Activated naive CD4-positive, alpha-beta T cell treated with anti-CD3 and anti-CD28 coated beads, Interleukin-2, amount 50 U/mL, for 24 hours (primary cell): Measurements from ENCODE around the gene LMTK3.

Experiments
- H3K27ac Mint-ChIP-seq: one replicate; pipeline ENCODE4 v1.8.0; 2021; ENCODE audit warnings: mild to moderate bottlenecking, mixed read lengths
- H3K27me3 Mint-ChIP-seq: one replicate; pipeline ENCODE4 v1.8.0; 2021; ENCODE audit warnings: mixed read lengths
- H3K36me3 Mint-ChIP-seq: one replicate; pipeline ENCODE4 v1.8.0; 2021; ENCODE audit warnings: mixed read lengths
- H3K4me1 Mint-ChIP-seq: one replicate; pipeline ENCODE4 v1.8.0; 2021; ENCODE audit warnings: mixed read lengths
- H3K4me3 Mint-ChIP-seq: one replicate; pipeline ENCODE4 v1.8.0; 2021; ENCODE audit warnings: mild to moderate bottlenecking, mixed read lengths
- H3K9me3 Mint-ChIP-seq: one replicate; pipeline ENCODE4 v1.8.0; 2021; ENCODE audit warnings: mixed read lengths

LMTK3 gene

GRCh38 chr19:48475369-48476068, 36.1 kb downstream of the LMTK3 start:
- Mint-ChIP-seq H3K9me3 (no peaks in the 10 kb centered on the region), H3K27ac (peak overlapping the region; percentile 64), H3K27me3 (no peaks in the 10 kb centered on the region), H3K4me3 (peak overlapping the region; percentile 8), H3K36me3 (peaks cover 3% of the 10 kb centered on the region), H3K4me1 (peaks cover 18% of the 10 kb centered on the region)

DNA sequence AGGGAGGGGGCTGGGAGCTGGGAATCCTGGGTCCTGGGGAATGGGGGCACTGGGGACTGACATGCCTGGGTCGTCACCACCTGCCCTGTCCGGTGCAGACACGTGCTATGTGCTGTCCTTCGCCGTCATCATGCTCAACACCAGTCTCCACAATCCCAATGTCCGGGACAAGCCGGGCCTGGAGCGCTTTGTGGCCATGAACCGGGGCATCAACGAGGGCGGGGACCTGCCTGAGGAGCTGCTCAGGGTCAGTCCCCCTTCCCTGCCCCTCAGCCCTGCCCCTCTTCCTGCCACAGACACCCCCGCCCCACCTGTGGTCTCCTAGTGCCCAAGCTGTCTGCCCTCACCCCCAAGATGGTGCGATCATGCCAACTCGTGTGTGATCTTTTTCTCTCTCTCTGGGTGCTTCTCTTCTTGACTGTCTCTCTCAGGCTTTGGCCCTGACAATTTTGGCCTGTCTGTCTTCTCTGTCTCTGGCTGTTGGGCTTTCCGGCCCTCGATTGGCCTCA, 37.5 kb downstream of the LMTK3 start:
- Mint-ChIP-seq H3K27me3 (no peaks in the 10 kb centered on the region), H3K4me3 (no peak overlapping the region), H3K4me1 (peaks cover 17% of the 10 kb centered on the region), H3K9me3 (no peaks in the 10 kb centered on the region), H3K36me3 (peaks cover 3% of the 10 kb centered on the region), H3K27ac (no peak overlapping the region)

GRCh38 chr19:48473161-48473966, 38.3 kb downstream of the LMTK3 start:
- peaks cover 25% of the 10 kb centered on the region for H3K4me1 Mint-ChIP-seq
- H3K36me3 Mint-ChIP-seq: peaks cover 3% of the 10 kb centered on the region
- H3K27me3 Mint-ChIP-seq: no peaks in the 10 kb centered on the region
- H3K4me3 Mint-ChIP-seq: no peak overlapping the region
- peak overlapping the region; percentile 23 for H3K27ac Mint-ChIP-seq
- no peaks in the 10 kb centered on the region for H3K9me3 Mint-ChIP-seq

- peaks cover 31% of the 10 kb centered on the region for H3K4me1 Mint-ChIP-seq
- H3K36me3 Mint-ChIP-seq: peaks cover 3% of the 10 kb centered on the region
- H3K27ac Mint-ChIP-seq: no peak overlapping the region
- H3K4me3 Mint-ChIP-seq: no peak overlapping the region
- H3K9me3 Mint-ChIP-seq: no peaks in the 10 kb centered on the region
- H3K27me3 Mint-ChIP-seq: no peaks in the 10 kb centered on the region
Measured at GRCh38 chr19:48471836-48472235, 39.8 kb downstream of the LMTK3 start.

GRCh38 chr19:48470856-48471255, 40.8 kb downstream of the LMTK3 start:
- H3K4me1 Mint-ChIP-seq: peaks cover 31% of the 10 kb centered on the region
- H3K27ac Mint-ChIP-seq: no peak overlapping the region
- H3K36me3 Mint-ChIP-seq: peaks cover 3% of the 10 kb centered on the region
- H3K27me3 Mint-ChIP-seq: no peaks in the 10 kb centered on the region
- H3K9me3 Mint-ChIP-seq: no peaks in the 10 kb centered on the region
- H3K4me3 Mint-ChIP-seq: peak overlapping the region; percentile 27

- Mint-ChIP-seq H3K36me3 (peaks cover 2% of the 10 kb centered on the region), H3K4me1 (peaks cover 31% of the 10 kb centered on the region), H3K9me3 (no peaks in the 10 kb centered on the region), H3K4me3 (peak overlapping the region; percentile 97), H3K27ac (peak overlapping the region; percentile 59), H3K27me3 (no peaks in the 10 kb centered on the region)
Measured at GRCh38 chr19:48469934-48470680, 41.5 kb downstream of the LMTK3 start.

GRCh38 chr19:48469289-48469881, 42.2 kb downstream of the LMTK3 start, which contains the start of gene CYTH2:
CYTH2 (plus strand) TSS chr19:48469369; CDS start chr19:48469508, 139 bp downstream.
- Mint-ChIP-seq H3K36me3 (peaks cover 2% of the 10 kb centered on the region), H3K27me3 (no peaks in the 10 kb centered on the region), H3K9me3 (no peaks in the 10 kb centered on the region), H3K4me3 (peak within 1 kb of the TSS; percentile 97), H3K27ac (peak within 1 kb of the TSS; percentile 94), H3K4me1 (peaks cover 31% of the 10 kb centered on the region)

DNA sequence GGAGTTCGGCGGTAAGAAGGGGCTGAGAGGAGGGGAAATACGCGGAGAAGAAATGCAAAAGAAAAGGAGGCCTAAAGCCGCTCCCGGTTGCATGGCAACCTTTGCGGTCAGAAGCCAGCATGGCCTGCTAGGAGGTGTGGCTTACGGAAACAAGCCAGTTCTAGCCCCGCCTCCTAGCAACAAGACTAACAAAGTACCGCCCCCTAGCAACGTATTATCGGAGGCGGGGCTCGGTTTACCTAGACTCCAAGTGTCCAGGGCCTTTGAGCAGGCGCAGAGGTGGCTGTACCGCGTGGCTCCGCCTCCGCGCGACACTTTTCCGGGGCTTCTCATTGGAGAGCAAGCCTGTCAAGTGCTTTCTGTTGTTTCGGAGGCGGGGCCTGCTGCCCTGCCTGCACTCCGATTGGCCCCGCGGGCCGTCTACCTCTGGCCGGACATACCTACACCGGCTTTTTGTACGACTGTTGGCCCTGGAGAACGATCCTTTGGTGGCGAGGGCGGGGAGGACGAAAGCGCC, 42.8 kb downstream of the LMTK3 start:
- peak overlapping the region; percentile 97 for H3K4me3 Mint-ChIP-seq
- H3K27ac Mint-ChIP-seq: peak overlapping the region; percentile 94
- H3K4me1 Mint-ChIP-seq: peaks cover 31% of the 10 kb centered on the region
- H3K9me3 Mint-ChIP-seq: no peaks in the 10 kb centered on the region
- no peaks in the 10 kb centered on the region for H3K27me3 Mint-ChIP-seq
- H3K36me3 Mint-ChIP-seq: peaks cover 2% of the 10 kb centered on the region

DNA sequence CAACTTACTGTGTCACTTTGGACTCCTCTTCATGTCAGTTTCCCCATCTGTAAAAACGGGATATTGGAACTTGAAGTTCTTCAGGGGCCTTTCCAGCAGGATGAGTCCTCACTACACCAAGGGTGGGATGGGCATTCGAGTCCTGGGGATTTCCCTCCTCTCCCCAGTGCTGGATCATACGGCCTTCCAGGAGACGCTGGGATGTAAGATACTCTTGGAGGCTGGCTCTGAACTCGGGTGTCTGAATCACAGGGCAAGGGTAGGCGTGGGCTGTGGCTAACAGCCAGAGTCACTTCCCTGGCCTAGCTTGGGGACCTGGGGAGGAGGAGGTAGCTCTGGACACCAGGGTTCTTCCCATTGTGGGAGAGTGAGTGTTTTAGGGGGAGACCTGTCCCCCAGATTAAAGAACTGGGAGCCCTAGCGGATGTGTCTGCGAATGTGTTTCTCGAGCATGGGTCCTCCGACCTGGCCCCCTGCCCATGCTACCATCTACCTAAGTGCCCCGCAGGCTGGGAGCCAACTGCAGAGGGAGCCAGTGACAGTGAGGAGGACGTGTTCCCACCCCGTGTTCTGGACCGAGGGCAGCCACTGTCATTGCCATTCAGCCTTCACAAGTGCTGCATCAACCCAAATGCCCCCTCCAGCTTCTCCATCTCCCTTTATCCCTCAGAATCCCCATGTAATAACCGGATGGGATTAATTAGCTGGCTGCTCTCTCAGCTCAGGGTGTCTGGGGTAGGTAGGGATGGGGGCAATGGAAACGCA, 44.9 kb downstream of the LMTK3 start:
- Mint-ChIP-seq H3K27me3 (no peaks in the 10 kb centered on the region), H3K4me3 (no peak overlapping the region), H3K36me3 (peaks cover 3% of the 10 kb centered on the region)

DNA sequence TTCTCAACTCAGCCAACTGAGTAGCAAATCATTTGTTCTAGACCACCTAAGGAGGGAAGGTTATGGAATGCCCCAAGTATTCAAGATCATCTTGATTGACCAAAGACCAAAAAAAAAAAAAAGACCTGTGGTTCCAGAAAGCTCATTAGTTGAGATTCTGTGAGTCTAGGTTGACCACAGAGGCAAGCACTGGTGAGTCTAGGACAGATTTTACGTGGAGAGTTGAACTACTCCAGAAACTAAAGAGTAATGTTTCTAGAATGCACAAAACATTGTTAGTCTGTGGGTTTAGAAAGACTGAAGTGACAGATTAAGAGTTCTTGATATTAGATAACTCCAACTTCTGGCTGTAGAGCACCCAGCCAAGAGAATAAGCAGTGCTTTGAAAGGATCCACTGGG, 46.4 kb downstream of the LMTK3 start:
- Mint-ChIP-seq H3K36me3 (peaks cover 1% of the 10 kb centered on the region), H3K27me3 (no peaks in the 10 kb centered on the region), H3K27ac (no peak overlapping the region), H3K4me3 (no peak overlapping the region), H3K9me3 (no peaks in the 10 kb centered on the region), H3K4me1 (peaks cover 19% of the 10 kb centered on the region)

More for the DNA sequence above, 44.9 kb downstream of the LMTK3 start:
- Mint-ChIP-seq H3K4me1 (peaks cover 24% of the 10 kb centered on the region), H3K9me3 (no peaks in the 10 kb centered on the region), H3K27ac (no peak overlapping the region)

DNA sequence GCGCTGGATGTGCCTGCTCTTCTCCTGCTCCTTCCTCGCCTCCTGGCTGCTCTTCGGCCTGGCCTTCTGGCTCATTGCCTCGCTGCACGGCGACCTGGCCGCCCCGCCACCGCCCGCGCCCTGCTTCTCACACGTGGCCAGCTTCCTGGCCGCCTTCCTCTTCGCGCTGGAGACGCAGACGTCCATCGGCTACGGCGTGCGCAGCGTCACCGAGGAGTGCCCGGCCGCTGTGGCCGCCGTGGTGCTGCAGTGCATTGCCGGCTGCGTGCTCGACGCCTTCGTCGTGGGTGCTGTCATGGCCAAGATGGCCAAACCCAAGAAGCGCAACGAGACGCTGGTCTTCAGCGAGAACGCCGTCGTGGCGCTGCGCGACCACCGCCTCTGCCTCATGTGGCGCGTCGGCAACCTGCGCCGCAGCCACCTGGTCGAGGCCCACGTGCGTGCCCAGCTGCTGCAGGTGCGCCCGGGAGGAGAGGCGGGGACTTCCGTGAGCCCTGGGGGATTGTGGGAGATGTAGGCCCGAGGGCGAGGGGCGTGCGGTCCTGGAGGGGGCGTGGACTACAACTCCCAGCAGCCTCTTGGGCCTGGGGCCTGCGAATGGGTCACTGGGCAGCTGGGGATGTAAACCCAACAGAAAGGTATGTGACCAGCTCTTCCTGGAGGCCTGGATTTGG, 49.5 kb downstream of the LMTK3 start:
- no peak overlapping the region for H3K4me3 Mint-ChIP-seq
- H3K4me1 Mint-ChIP-seq: peaks cover 4% of the 10 kb centered on the region
- H3K36me3 Mint-ChIP-seq: peaks cover 3% of the 10 kb centered on the region
- H3K27me3 Mint-ChIP-seq: no peaks in the 10 kb centered on the region
- H3K9me3 Mint-ChIP-seq: no peaks in the 10 kb centered on the region
- no peak overlapping the region for H3K27ac Mint-ChIP-seq

DNA sequence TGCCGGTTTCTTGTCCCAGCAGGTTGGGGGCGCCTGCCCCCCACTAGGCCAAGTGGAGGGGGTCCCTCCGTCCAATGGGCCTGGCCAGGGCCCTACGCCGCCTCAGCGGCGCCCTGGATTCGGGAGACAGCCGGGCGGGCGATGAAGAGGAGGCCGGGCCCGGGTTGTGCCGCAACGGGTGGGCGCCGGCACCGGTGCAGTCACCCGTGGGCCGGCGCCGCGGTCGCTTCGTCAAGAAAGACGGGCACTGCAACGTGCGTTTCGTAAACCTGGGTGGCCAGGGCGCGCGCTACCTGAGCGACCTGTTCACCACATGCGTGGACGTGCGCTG, 50.0 kb downstream of the LMTK3 start:
- Mint-ChIP-seq H3K4me1 (peaks cover 4% of the 10 kb centered on the region), H3K27ac (no peak overlapping the region), H3K9me3 (no peaks in the 10 kb centered on the region), H3K4me3 (no peak overlapping the region), H3K27me3 (no peaks in the 10 kb centered on the region), H3K36me3 (peaks cover 3% of the 10 kb centered on the region)

DNA sequence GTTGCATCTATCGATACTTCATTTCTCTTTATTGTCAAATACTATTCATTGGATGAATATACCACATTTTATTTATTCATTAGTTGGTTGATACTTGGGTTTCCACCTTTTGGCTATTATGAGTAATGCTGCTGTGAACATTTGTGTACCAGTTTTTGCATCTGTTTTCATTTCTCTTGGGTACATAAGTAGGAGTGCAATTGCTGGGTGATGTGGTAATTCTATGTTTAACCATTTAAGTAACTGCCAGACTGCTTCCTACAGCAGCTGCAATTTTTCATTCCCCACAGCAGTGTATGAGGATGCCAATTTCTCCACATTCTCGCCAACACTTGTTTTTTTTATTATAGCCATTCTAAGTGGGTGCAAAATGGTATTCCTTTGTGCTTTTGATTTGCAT, 53.6 kb downstream of the LMTK3 start:
- Mint-ChIP-seq H3K36me3 (peaks cover 6% of the 10 kb centered on the region), H3K9me3 (no peaks in the 10 kb centered on the region), H3K27ac (no peak overlapping the region)

GRCh38 chr19:48456864-48457263, 54.8 kb downstream of the LMTK3 start:
- Mint-ChIP-seq H3K4me3 (no peak overlapping the region), H3K9me3 (no peaks in the 10 kb centered on the region), H3K27me3 (no peaks in the 10 kb centered on the region), H3K4me1 (peaks cover 11% of the 10 kb centered on the region), H3K36me3 (peaks cover 4% of the 10 kb centered on the region), H3K27ac (no peak overlapping the region)

More for the DNA sequence above, 53.6 kb downstream of the LMTK3 start:
- Mint-ChIP-seq H3K4me1 (peaks cover 11% of the 10 kb centered on the region), H3K27me3 (no peaks in the 10 kb centered on the region), H3K4me3 (no peak overlapping the region)
